GM19193 (cell line): ENCODE measurements around the gene PRSS37.

Experiments
- POLR2A ChIP-seq: IDR thresholded peaks from 4 replicates; pipeline ENCODE4 v1.6.1; 2011; ENCODE audit not compliant: insufficient read depth, insufficient read length; ENCODE audit errors: extremely low read depth

The PRSS37 gene

GRCh38 chr7:141839256-141839655 lies 2.0 kb downstream of the PRSS37 start:
- TF ChIP-seq POLR2A: no peak

GRCh38 chr7:141838581-141838980 lies 2.7 kb downstream of the PRSS37 start:
- no peak for TF ChIP-seq POLR2A

- TF ChIP-seq POLR2A: no peak
Observed at GRCh38 chr7:141837683-141838082, 3.6 kb downstream of the PRSS37 start.

GRCh38 chr7:141820067-141820466 lies 21.2 kb downstream of the PRSS37 start:
- no peak for TF ChIP-seq POLR2A

- no peak for TF ChIP-seq POLR2A
Observed at GRCh38 chr7:141792526-141792925, 48.8 kb downstream of the PRSS37 start.

GRCh38 chr7:141789917-141790316 lies 51.4 kb downstream of the PRSS37 start, which contains the start of gene TAS2R5:
TSS of gene TAS2R5 (plus strand) at chr7:141790217. CDS start at chr7:141790362, 145 bp downstream.
- no peak for TF ChIP-seq POLR2A

GRCh38 chr7:141788296-141788695 lies 53.0 kb downstream of the PRSS37 start:
- no peak for TF ChIP-seq POLR2A
